K562 (cell line): ENCODE results near the gene HSPA14. TPM values are rescaled to one million over a fixed set of nuclear protein-coding genes. Genes with fewer than 3 reads are reported as not detected.

ENCODE experiments used
- AFF4 ChIP-seq: sonication (generic); formaldehyde crosslinking; IDR thresholded peaks from 2 replicates; pipeline ENCODE4 v1.8.0; 2023; ENCODE audit warnings: mild to moderate bottlenecking, missing genetic modification reagents
- ATF4 ChIP-seq: fragments of 450-650 bp; formaldehyde crosslinking; IDR thresholded peaks from 2 replicates; pipeline ENCODE4 v1.4.0; 2022; ENCODE audit warnings: mild to moderate bottlenecking, moderate library complexity
- DACH1 ChIP-seq: fragments of 450-650 bp; IDR thresholded peaks from 2 replicates; pipeline ENCODE4 v1.6.1; 2018; ENCODE audit not compliant: partially characterized antibody
- EWSR1 ChIP-seq: fragments of 450-650 bp; IDR thresholded peaks from 2 replicates; pipeline ENCODE4 v1.6.1; 2018; ENCODE audit warnings: borderline replicate concordance, mild to moderate bottlenecking, low read depth, moderate library complexity; ENCODE audit not compliant: partially characterized antibody
- GABPB1 ChIP-seq: sonication (generic); formaldehyde crosslinking; IDR thresholded peaks from 2 replicates; pipeline ENCODE4 v1.8.0; 2022; ENCODE audit warnings: mild to moderate bottlenecking, missing genetic modification reagents
- HNRNPUL1 ChIP-seq: fragments of 200-400 bp; formaldehyde crosslinking; IDR thresholded peaks from 2 replicates; pipeline ENCODE4 v1.6.1; 2017; ENCODE audit warnings: low read length
- LARP7 ChIP-seq: fragments of 450-650 bp; IDR thresholded peaks from 2 replicates; pipeline ENCODE4 v1.6.1; 2016
- LEF1 ChIP-seq: fragments of 450-650 bp; IDR thresholded peaks from 2 replicates; pipeline ENCODE4 v1.6.1; 2016; ENCODE audit warnings: mild to moderate bottlenecking
- MEF2A ChIP-seq: IDR thresholded peaks from 2 replicates; pipeline ENCODE4 v1.6.1; 2011; ENCODE audit warnings: low read depth, mild to moderate bottlenecking, low read length, moderate library complexity; ENCODE audit not compliant: control insufficient read depth
- RBM15 ChIP-seq: fragments of 200-400 bp; formaldehyde crosslinking; IDR thresholded peaks from 2 replicates; pipeline ENCODE4 v1.6.1; 2018; ENCODE audit warnings: mild to moderate bottlenecking, low read length, moderate library complexity; ENCODE audit not compliant: insufficient read depth
- SMC3 ChIP-seq: conservative IDR thresholded peaks from 2 replicates; pipeline ENCODE4 v1.6.1; 2011; ENCODE audit warnings: low read depth, low read length, improper control_type of control experiment; ENCODE audit not compliant: insufficient read depth
- TEAD2 ChIP-seq: fragments of 450-650 bp; IDR thresholded peaks from 2 replicates; pipeline ENCODE4 v1.6.1; 2016; ENCODE audit warnings: missing genetic modification characterization, control low read depth, missing compliant biosample characterization
- YBX1 ChIP-seq: fragments of 450-650 bp; IDR thresholded peaks from 2 replicates; pipeline ENCODE4 v1.7.1; 2016; ENCODE audit warnings: mild to moderate bottlenecking
- ZNF197 ChIP-seq: fragments of 200-800 bp; sonication (Bioruptor generic); IDR thresholded peaks from 2 replicates; pipeline ENCODE4 v1.6.1; 2016; ENCODE audit warnings: low read depth, missing genetic modification characterization, missing compliant biosample characterization
- ZNF511 ChIP-seq: sonication (generic); formaldehyde crosslinking; IDR thresholded peaks from 2 replicates; pipeline ENCODE4 v1.8.0; 2022; ENCODE audit warnings: mild to moderate bottlenecking, missing genetic modification reagents
- ZNF518B ChIP-seq: fragments of 250-450 bp; sonication (Bioruptor Pico); IDR thresholded peaks from 2 replicates; pipeline ENCODE4 v1.5.0; 2021; ENCODE audit warnings: mild to moderate bottlenecking, moderate library complexity
- ZNF830 ChIP-seq: fragments of 250-450 bp; sonication (Bioruptor Pico); IDR thresholded peaks from 2 replicates; pipeline ENCODE4 v1.5.0; 2021; ENCODE audit warnings: mild to moderate bottlenecking
- polyA plus RNA-seq, 8 experiments: library from polyadenylated mRNA; depleted of rRNA in 4 of 8; stranded (reverse) in 5 of 8; unstranded in 3 of 8; fragments of >200 nt; fragmentation: Nextera tagmentation in 2 of 8; fragmentation: Illumina TruSeq in 1 of 8; extraction: Ambion mirVana in 2 of 8; extraction: Trizol in 1 of 8; gene quantifications; 2 replicates each; pipeline versions ENCODE4 v1.2.1 to v1.2.3, GENCODE V29; 2011 to 2014; ENCODE audit warnings: inconsistent platforms in 1 of 8, missing spikeins in 1 of 8
- total RNA-seq, 7 experiments: library from RNA; depleted of rRNA in 6 of 7; stranded (reverse); fragments of >200 nt in 6 of 7; fragmentation: Illumina TruSeq in 2 of 7; extraction: Trizol in 2 of 7; gene quantifications; 2 replicates each; pipeline versions ENCODE4 v1.2.1 to v1.2.3, GENCODE V29; 2011 to 2021; ENCODE audit warnings: low replicate concordance in 1 of 7

The HSPA14 gene
- total and polyA plus RNA-seq, 9 of the 15 experiments (the other 6 are each of a cell fraction or from before 2014, with no cell fraction given), result 41.9 to 75.0 (median 63.2) TPM

- peak; percentile 79 for TF ChIP-seq ZNF511
- TF ChIP-seq SMC3, result no peak
- TF ChIP-seq ZNF197 (CRISPR knock-in tag), result no peak
- TF ChIP-seq YBX1, result no peak
- TF ChIP-seq EWSR1, result no peak
- no peak for TF ChIP-seq ZNF518B (CRISPR knock-in tag)
- no peak for TF ChIP-seq RBM15
- peak; percentile 76 for TF ChIP-seq GABPB1 (CRISPR knock-in tag)
- TF ChIP-seq MEF2A, result no peak
- TF ChIP-seq HNRNPUL1, result no peak
- TF ChIP-seq LEF1, result no peak
- TF ChIP-seq TEAD2, result no peak
- TF ChIP-seq ATF4 (CRISPR knock-in tag), result no peak
- TF ChIP-seq LARP7, result no peak
- TF ChIP-seq DACH1, result peak; percentile 90
- TF ChIP-seq ZNF830 (CRISPR knock-in tag), result no peak
- no peak for TF ChIP-seq AFF4 (CRISPR knock-in tag)
These were observed 40.4 kb downstream of the HSPA14 start, which contains the start of gene SUV39H2 (continued) for GRCh38 chr10:14878266-14879123.
